D341Med (cell line): ENCODE data around the gene SLC7A4.

Experiments used
- DNase-seq: peaks from one replicate; pipeline ENCODE4 v3.0.0; 2012; ENCODE audit warnings: low spot score

SLC7A4 gene

DNA sequence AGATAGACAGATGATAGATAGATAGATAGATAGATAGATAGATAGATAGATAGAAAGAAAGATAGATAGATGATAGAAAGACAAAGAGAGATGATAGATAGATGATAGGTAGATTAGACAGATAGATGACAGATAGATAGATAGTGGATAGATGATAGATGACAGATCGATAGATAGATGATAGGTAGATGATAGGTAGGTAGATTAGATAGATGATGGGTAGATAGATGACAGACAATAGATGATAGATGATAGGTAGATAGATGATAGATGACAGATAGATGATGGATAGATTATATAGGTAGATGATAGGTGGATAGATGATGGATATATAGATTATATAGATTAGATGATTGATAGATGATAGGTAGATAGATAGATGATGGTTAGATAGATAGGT, 46.0 kb downstream of the SLC7A4 start:
- no peak for DNase-seq

DNA sequence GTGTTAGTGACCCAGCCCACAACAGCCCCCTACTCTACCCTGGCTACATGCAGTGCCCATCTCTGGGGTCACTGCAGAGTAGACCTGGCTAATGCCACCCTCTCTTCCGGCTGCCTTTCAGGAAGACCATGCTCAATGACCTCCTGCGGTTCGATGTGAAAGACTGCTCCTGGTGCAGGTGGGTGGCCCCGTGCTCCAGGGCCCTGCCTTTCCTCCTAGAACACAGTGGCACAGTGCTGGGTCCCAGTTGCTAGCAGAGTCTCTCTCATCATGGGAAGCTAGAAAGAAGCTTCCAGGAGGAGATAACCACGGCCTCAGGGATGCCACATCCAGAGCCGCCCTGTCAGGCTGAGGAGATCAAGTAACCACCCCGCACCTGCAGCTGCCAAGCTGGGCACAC, 46.6 kb downstream of the SLC7A4 start:
- no peak for DNase-seq

DNA sequence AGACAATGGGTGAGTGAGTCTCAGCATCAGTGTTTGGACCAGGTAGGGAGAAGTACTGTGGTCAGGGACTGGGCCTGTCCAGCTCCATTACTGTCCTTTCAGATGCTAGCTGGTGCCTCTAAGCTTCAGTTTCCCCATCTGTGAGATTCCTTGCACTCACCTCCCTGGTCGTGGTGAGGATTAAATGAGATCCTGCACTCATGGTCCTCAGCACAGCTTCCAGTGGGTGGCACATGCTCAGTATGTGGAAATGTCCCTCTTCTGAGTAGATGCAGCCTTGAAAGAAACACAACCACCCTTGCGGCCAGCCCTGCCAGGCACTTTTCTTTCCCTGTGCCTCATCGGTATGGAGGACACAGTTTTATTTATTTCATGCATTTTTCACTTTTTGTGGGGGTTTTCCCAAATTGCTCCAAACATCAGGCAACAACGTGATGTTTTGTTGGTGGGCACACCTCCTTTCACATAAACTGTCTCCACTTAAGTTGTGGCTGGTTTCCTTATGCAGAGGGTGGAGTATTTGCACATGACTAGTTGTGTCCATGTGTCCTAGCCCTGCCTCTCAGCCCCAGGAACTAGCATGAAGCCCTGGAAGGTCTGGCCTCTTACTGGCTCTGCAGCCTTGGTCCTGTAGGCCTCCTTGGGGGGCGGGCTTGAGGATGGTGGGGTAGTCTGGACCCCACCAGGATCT, 49.1 kb downstream of the SLC7A4 start:
- no peak for DNase-seq

DNA sequence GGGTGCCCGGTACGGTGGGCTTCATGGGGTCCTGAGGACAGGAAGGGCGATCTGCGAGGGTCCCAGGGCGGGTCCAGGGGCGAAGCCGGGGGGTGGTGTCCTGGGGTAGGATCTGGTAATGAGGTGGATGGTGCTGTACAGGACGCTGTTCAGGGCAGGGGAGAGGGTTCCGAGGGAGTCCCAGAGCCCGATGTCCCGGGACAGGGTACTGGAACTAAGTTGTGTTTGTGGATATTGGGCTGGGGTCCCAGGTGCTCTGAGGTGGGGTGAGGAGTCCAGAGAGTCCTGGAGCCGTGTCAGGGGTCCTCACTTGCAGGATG, 49.8 kb downstream of the SLC7A4 start:
- no peak for DNase-seq

DNA sequence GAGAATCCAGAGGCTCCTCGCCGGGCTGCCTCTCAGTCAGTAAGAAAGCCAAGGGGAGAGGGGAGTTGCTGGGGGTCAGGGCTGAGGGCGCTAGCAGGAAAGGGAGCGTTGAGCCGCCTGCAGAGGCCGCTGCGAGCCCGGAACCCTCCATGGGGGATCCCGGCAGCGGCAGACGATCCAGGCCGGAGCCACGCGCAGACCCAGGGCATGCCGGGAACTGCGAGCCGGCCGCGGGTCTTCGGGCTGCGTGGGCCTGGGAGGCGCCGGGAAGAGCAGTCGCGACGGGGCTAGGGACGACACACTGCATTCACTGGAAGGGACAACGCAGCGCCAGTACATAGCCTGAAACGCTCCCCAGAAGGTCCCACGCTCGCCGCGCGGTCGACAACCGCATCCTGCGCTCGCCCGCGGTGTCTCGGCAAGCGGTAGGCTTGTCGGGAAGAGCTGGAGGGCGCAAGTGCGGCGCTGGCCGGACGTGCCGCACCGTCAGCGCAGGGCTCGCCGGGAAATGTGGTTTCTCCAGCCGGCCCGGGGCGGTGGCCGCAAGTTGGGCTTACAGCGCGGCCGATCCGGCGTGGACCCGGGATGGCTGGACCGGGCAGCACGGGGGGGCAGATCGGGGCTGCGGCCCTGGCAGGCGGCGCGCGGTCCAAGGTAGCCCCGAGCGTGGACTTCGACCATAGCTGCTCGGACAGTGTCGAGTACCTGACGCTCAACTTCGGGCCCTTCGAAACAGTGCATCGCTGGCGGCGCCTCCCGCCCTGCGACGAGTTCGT, 50.4 kb downstream of the SLC7A4 start, which contains the start of gene LZTR1:
TSS of gene LZTR1 (plus strand) at position 511 of the 776 bp plus-strand sequence. CDS start at position 586, 75 bp downstream.
- peak; percentile 94 for DNase-seq

DNA sequence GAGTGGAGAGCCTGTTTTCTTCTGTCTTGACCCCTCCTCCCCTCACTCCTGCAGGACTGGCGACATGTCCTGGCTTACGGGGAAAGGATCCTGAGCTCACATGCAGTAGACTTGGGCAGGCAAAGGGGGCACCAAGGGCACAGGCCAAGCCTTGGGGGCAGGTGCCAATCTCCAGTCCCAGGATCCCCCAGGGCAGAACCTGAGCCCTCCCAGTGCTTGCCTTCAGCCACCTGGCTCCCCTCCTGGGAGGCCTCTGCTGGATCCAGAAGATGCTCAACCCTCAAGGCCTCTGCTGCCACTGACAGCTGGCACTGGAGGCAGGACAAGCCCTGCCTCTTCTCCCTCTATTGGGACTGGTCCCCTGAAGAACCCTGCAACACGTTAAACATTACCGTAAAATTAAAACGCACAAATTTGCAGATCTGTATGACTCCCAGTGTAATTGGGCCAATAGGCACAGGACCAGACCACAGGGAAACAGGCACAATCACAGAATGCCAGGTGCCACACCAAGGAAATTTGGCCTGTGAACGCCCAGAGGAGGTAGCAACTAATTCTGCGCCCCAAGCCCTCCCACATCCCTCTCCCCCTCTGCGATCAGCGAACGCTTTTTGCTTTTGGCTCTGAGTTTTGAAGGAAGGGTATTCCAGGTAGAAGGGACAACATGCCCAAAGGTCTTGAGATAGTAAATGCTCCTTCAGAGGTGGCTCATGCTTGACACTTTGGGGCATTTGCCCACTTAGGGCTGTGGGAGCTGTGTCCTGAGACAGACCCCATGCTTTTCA, 51.2 kb downstream of the SLC7A4 start:
- DNase-seq = no peak

DNA sequence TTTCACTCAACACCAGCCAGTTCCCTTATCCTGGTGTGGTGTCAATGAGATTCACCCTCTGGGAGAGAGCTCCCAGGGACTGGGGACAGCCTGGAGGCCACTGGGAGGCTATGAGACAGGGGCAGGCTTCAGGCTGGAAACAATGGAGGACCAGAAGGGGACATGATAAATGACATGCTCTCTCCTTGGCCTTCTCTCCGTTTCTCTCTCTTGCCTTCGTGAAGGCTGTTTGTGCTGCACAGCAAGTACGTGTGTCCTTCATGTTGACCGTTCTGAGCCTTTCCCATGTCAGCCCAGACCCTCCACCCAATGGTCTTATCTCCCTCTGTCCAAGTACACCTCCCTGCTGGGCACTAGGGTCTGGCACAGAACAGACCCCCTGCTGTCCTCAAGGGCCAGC, 51.8 kb downstream of the SLC7A4 start:
- no peak for DNase-seq

DNA sequence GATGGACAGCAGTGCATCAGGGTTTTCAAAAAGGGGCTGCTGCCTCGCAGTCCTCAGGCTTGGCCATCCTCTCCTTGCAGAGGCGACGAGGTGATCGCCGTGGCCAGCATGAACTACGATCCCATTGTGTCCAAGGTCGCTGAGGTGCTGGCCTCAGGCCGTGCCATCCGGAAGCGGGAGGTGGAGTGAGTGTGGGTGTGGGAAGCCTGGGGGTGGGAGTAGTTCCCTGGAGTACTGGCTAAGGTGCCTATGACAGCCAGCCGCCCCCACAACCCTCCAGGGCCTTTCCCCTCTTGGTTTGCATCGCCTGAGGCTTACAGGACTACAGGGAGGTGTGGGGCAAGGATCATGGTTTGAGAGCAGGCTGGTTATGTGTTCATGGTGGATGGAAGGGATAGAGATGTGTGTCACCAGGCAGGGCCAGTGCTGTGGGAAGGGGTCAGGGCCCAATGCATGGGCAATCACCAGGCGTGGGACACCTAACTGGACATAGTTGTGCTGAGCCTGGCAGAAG, 52.4 kb downstream of the SLC7A4 start:
- DNase-seq = no peak

DNA sequence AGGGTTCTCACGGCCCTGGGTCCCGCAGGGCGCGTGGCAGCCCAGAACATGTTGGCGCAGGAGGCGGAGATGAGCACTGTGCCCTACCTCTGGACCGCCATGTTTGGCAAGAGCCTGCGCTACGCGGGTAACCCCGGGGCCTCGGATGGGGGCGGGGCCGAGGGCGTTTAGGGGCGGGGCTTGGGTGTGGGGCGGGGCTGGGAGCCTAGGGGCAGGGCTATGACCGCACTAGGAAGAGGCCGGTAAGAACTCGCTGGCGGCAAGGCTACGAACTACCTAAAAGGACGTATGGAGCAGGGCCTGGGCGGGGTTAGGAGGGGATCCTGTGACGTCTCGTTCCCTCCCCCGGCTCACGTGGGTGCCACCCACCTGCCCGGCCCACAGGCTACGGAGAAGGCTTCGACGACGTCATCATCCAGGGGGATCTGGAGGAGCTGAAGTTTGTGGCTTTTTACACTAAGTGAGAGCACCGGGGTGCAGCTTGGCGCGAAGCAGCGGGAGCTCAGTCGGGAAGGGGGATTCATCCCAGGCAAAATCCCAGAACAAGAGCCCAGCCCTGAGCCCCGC, 53.0 kb downstream of the SLC7A4 start:
- no peak for DNase-seq
